D341Med (cell line): ENCODE results near the gene SFI1.
"Not testable (repeated sequence)": the region's sequence is repeated elsewhere in the genome, so short reads cannot be mapped to it uniquely, and the experiment has no call there.

Experiments
- DNase-seq: peaks from one replicate; pipeline ENCODE4 v3.0.0; 2012; ENCODE audit warnings: low spot score

SFI1 gene, protein sequence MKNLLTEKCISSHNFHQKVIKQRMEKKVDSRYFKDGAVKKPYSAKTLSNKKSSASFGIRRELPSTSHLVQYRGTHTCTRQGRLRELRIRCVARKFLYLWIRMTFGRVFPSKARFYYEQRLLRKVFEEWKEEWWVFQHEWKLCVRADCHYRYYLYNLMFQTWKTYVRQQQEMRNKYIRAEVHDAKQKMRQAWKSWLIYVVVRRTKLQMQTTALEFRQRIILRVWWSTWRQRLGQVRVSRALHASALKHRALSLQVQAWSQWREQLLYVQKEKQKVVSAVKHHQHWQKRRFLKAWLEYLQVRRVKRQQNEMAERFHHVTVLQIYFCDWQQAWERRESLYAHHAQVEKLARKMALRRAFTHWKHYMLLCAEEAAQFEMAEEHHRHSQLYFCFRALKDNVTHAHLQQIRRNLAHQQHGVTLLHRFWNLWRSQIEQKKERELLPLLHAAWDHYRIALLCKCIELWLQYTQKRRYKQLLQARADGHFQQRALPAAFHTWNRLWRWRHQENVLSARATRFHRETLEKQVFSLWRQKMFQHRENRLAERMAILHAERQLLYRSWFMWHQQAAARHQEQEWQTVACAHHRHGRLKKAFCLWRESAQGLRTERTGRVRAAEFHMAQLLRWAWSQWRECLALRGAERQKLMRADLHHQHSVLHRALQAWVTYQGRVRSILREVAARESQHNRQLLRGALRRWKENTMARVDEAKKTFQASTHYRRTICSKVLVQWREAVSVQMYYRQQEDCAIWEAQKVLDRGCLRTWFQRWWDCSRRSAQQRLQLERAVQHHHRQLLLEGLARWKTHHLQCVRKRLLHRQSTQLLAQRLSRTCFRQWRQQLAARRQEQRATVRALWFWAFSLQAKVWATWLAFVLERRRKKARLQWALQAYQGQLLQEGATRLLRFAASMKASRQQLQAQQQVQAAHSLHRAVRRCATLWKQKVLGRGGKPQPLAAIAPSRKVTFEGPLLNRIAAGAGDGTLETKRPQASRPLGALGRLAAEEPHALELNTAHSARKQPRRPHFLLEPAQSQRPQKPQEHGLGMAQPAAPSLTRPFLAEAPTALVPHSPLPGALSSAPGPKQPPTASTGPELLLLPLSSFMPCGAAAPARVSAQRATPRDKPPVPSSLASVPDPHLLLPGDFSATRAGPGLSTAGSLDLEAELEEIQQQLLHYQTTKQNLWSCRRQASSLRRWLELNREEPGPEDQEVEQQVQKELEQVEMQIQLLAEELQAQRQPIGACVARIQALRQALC

DNA sequence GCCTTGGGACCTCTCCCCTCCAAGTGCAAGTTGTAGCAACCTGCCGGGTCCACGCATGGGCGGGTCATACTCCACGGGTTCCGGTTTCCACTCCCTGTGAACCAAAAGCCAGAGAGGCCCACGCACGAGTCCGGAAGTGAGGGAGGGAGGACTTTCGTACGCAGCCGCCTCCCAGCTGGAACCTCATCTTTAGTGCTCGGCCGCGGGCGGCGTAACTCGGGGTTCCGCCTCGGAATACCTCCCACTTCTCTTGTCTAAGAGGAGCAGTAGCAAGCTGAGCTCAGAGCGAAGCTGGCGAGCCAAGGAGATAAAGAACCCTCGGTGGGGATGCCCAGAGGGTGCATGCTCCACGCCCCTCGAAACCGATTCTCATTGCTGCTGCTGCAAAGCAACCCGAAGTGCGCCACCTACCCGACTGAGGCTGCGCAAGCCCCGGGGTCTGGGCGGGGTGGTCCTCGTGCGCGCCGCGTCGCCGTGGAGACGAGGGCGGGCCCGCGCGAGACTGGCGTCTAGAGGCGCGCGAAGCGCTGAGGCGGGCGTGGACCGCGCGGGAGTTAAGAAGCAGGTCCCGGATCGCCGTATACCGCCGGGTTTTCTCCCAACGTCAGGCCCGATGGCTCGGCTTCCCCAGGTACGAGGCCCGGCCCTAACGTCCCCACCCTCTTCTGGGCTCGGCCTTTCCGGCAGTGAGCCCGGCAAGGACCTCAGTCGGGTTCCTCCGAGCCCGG is at the start of gene SFI1:
Gene SFI1 (plus strand): TSS at position 530 of the 728 bp plus-strand sequence. CDS start 11,749 bp downstream, outside the sequence.
- peak; percentile 98 for DNase-seq

DNA sequence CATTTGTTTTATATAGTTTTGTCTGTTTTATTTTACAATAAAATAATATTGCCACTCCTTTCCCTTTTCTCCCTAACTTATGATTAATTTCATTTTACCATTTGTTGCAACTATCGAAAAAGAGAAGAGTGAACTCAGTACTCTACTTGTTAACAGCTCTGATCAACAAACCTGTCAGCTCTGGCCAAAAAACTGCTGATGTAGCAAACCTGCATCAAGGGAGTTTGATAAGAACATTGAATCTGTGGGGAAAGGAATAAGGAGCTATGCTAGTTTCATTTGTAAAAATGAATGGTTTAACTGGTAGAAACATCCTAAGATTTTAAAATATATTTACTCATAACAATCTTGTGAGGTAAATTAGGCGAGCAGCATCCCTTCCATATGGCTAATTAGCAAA is 49.6 kb upstream of the SFI1 start:
- DNase-seq: no peak

DNA sequence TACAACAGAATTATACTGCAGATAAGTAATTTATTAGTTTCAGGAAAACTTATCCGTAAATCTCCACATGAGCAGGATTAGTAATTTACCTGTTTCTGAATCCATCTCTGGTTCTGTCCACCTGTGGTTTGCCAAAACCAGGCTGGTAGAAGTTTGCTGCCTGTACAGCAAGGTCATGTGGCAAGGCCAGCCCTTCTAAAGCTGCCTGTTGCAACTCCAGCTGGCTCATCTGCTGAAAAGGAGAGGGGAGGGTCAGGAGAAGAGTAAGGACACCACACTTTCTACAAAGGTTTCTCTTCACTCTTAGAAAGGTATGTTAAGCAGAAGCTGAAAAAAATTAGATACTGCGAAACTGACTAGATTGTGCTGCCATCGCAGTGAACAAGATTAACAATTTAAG is 49.0 kb upstream of the SFI1 start:
- DNase-seq: no peak

DNA sequence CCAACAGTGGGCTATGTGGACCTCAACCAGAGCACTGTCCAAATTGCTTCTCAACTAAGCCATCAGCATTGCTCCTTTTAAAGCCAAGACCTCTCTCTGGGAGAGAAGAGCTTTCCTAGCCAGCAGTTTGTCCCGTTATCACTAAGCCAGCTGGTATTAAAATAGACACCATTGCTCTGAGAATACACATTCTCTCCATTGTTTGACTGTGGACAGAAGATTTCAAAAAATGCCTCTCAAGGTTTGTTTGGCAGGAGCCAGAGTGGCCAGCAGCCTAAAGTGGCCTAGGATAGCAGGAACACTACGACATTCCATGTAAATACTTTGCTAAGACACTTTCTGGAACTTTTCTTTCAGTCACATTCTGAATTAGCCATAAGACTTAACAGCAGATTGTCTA is 48.0 kb upstream of the SFI1 start:
- no peak for DNase-seq

DNA sequence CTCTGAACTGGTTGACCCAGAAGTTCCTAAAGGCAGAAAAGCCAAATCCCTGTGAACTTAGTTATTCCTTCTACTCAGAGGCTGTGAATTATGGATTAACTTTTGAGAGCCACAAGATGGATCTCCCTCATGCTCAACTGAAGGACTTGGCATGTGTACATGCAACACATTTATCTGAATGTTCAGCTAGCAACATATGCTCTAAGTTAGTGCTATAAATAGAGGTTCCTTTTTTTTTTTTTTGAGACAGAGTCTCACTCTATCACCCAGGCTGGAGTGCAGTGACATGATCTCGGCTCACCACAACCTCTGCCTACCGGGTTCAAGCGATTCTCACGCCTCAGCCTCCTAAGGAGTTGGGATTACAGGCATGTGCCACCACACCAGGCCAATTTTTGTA is 46.8 kb upstream of the SFI1 start:
- DNase-seq: no peak

DNA sequence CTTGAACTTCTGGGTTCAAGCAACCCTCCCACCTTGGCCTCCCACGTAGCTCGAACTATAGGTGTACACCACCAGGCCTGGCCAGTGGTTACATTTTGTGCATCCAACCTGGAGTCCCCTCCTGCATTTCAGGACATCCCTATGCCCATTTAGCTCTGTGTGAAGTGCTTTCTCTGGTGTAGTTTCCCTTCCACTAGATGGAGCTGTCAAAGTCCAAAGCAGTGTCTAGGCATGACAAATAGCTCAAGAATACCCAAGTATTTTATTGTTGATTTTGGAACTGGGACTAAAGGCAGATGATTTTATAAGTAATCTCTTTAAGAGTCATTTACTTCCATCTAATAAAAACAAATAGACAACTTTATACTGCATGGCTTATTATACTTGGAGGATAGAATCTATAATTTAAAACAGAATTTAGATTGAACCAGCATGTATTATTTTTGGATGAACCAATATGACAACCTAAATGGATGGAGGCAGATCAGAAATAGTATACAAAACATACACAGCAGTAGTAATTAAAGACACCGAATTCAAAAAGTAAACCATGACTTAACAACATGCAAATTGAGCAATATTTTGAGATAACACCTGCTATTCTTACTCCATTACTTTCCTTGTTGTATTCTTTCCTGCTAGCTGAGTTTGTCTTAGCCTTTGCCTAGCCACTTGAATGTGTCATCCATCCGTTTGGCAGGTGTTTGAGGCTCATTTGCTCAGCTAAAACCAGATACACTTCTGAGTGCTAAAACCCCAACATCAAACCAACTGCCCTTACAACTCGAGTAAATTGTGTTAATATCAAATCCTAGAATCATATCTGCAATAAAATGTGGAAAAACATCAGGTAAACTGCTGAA is 44.4 kb upstream of the SFI1 start:
- peak; percentile 55 for DNase-seq

DNA sequence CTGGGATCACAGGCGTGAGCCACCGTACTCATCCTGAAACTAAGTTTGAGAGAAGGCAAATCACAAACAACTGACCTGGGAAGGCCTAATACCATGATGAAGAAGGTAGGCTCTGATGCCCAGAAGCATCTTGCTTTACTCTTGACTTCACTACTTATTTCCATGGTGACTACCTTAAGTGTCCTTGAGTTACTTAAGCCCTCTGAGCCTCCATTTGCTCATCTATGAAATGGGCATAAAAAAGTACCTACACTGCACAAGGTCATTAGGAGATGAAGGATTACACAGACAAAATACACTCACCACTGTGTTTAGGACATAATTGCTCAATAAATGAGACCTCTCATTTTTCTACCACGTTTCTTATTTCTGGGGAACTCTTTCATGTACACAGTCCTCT is 34.6 kb upstream of the SFI1 start:
- no peak for DNase-seq

DNA sequence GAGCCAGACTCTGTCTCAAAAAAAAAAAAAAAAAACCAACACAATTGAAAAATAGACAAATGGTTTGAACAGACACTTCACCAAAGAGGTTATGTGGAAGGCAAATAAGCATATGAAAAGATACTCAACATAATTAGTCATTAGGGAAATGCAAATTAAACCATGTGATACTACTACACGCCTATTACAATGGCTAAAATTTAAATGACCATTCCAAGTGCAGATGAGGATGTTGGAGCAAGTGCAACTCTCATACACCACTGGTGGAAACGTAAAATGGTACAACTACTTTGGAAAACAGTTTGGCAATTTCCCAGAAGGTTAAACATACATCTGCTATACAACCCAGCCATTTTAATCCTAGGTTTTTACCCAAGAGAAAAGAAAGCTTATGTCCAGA is 31.0 kb upstream of the SFI1 start:
- no peak for DNase-seq

DNA sequence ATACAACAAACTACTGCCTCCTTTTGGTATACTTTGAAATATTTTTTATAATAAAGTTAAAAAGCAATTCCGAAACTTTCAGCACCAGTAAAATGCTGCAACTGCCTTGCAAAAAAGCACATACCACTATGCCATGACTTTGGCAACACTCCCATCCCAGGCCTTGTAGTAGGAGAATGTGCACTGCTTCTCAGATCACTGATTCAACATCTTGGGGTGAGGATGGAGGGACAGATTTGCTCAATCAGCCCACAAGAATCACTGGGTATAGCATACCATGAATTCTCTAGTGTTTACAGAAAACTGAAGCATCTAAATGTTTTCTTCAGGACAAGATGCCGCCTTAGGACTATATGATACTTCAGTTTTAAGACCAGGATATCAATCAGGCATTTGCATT is 21.6 kb upstream of the SFI1 start:
- DNase-seq: no peak

DNA sequence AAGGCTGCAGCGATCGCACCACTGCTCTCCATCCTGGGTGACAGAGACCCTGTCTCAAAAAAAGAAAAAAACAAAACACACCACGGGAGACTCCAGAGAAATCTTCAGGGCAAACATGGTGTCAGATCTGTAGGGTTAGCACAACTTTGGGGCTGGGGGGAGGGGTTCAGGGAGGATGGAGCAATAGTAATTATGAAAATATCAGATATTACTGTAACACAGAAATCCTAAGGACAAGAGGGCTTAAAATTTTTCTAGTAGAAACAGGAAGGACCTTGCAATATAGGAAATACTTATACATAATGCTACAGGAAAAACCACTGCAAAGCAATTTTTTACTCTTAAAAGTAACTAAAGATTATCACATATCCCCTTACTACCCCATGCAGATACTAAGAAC is 20.5 kb upstream of the SFI1 start:
- DNase-seq: no peak

DNA sequence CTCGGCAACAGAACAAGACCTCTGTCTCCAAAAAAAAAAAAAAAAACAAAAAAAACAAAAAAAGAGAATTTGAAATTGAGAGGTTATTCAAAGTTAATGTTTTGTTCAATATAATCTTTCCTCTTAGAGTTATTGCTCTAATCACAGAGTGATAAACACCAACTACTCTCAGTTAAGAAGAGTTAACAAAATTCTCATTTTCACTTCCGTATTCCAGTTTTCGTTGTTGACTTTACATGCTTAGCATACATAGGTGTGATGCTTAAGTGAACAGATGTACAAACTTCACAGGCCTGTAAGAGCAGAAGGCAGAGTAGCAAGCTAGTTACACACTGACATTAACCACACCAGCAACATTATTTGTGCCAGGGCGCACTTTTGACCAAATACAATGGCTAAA is 19.0 kb upstream of the SFI1 start:
- no peak for DNase-seq

DNA sequence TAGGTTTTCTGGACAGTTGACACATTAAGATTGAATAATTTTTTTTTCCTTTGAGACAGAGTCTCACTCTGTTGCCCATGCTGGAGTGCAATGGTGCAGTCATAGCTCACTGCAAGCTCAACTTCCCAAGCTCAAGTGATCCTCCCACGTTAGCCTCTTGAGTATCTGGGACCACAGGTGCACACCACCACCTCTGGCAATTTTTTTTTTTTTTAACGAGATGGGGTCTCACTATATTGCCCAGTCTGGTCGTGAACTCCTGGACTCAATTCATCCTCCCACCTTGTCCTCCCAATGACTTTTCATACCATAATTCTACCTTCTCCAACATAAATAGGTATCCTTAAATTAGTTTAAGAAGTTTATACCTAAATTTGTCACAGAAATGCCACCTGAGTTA is 15.2 kb upstream of the SFI1 start:
- no peak for DNase-seq

DNA sequence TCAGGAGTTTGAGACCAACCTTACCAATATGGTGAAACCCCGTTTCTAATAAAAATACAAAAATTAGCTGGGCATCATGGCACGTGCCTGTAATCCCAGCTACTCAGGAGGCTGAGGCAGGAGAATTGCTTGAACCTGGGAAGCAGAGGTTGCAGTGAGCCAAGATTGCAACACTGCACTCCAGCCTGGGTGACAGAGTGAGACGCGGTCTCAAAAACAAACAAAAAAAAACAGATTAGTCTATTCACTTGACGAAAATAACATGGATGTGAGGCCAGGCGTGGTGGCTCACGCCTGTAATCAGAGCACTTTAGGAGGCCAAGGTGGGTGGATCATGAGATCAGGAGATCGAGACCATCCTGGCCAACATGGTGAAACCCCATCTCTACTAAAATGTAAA is 13.9 kb upstream of the SFI1 start:
- not testable (repeated sequence) for DNase-seq

DNA sequence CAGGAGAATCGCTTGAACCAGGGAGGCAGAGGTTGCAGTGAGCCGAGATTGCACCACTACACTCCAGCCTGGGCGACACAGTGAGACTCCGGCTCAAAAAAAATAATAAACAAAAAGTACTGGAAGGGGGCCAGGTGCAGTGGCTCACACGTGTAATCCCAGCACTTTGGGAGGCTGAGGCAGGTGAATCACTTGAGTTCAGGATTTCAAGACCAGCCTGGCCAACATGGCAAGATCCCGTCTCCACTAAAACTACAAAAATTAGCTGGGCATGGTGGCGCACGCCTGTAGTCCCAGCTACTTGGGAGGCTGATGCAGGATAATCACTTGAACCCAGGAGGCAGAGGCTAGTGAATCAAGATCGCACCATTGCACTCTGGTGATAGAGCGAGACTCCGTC is 10.0 kb upstream of the SFI1 start:
- not testable (repeated sequence) for DNase-seq

DNA sequence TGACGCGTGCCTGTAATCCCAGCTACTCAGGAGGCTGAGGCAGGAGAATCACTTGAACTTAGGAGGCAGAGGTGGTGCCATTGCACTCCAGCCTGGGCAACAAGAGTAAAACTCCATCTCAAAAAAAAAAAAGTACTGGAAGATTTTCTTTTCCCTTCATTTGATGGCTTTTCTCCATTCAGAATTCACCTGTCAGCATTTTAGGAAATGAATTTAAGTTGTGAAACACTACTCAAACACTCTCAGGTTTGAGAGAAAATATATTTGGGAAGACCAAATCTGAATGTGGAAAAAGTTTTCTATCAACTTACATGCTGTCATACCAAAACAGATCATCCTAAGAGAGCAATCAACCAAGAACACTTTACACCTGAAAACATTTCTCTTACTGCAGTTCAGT is 9.4 kb upstream of the SFI1 start:
- no peak for DNase-seq

DNA sequence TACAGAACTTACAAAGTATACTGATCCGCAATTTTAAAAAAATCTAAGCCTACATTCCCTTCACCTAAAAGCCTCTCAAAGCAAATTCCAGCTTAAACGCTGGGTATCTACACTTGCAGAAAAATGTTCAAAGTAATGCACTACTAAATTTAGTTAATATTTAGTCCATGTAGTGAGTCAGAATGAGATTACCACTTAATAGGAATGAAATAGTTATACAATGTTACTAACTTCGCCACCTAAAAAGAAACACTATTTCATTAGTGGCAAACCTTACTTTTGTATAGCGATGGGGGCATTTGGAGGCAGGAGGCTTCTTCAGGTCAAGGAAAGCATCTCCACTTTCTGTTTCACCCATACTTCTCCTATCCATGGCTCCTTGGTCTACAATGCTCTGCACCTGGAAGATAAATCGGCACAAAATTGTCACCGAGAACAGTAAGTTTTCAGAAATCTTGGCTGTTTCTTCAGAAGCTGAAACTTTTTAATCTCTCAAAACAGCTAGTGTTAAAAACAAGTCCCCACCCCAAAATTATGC is 7.9 kb upstream of the SFI1 start:
- no peak for DNase-seq

DNA sequence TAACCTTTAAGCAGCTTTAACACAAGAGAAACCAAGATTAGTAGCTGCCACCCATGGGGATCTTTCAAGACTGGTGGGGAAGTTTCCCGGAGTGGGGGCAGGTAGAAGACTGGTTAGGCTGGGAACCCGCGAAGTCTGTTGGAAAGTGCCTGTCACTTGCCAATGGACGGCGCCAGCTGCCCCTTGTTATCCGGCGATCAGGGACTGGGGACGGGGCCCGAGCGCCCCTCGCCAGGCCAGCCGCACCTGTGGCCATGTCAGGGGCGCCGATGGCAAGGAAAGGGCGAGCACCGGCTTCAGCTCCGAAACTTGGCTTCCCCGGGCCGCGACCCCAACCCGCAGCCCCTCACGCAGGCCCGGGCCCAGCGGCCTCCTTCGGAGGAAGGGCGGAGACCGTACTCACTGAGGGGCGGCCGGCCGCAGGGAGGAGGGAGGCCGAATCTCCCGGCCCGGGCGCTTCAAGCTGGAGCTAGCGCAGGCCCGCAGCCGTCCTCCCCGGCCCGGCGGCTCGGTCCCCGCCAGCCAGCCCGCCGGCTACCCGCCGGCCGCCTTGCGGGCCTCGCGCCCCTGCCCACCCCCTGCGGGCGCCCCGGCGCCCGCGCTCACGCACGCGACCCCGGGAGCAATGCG is 7.2 kb upstream of the SFI1 start:
- DNase-seq: no peak

DNA sequence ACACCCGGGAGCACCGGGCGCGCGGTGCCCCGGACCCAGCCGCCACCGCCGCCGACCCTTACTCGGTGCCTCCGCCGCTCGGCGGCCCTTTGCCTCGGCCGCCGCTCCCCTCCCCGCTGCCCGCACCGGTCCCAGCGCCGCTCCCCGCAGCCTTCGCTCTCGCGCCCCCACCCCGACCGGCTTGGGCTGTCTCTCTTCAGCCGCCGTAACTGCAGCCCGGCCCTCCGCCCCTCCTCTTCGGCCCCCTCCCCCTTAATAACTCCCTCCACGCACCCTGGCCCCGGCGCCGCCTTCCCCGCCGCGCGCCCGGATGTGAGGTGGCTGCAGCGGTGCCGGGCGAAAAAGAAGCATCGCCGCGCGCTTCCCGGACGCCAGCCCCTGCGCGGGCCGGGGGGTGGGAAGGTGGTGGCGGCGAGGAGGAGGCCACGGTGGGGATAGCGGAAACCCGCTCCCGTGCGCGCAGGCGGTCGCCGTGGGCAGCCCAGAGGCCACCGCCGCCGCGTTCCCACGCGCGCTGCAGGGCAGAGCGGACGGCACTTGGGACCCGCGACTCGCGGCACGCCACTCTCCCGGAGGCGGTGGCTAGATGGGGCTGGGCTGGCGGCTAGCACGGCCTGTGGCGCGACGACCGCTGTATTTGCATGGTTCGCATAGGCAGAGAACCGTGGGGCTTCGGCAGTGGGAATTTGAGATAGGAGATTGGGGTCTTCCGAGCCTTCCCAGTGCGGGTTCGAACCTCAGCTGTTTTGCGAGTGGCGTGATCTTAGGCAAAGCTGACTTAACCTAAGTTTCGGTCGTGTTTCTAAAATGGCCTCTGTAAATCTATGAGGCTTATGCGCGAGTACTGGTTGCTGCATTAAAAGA is 6.5 kb upstream of the SFI1 start, which contains the start of gene EIF4ENIF1:
Gene EIF4ENIF1 (minus strand): TSS at position 211 of the 864 bp plus-strand sequence. CDS start 1,124 bp downstream, outside the sequence.
- peak; percentile 97 for DNase-seq

DNA sequence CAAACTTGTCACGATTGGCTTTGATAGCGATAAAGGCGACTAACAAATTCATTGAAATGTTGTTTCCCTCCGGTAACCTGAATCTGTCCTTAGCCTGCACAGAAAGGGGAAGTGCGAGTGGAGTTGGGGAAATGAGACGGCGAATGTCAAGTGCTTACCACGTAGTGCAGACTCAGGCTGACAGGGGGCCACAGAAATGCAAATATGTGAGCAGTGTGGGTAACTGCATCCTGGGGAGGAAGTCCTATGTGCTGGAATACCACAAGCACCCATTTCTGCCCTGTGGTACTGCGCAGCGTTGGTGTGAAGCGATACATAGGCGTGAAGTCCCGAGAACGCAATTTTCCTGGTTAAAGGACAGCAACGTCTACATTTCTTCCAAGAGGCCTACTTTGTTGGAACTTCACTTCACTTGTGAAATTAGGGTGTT is 5.8 kb upstream of the SFI1 start:
- DNase-seq: peak; percentile 40
